Mucosa of descending colon (tissue), 3 donors: ENCODE data around the gene GAS2L3. TPM values are rescaled to one million over a fixed set of nuclear protein-coding genes. Genes with fewer than 3 reads are reported as not detected.

Experiments
- ATAC-seq: fragments of 200-7000 bp; cut with Tn5 transposase; one replicate; pipeline ENCODE4 v1.9.1; 2020; ENCODE audit warnings: mild to moderate bottlenecking, moderate library complexity
- DNase-seq, 3 donors: peaks; one replicate each; pipeline ENCODE4 v3.0.0-alpha.2; 2020
- H3K36me3 ChIP-seq: fragments of 200-600 bp; one replicate; pipeline ENCODE4 v1.8.0; 2021; ENCODE audit warnings: low read depth, mild to moderate bottlenecking
- H3K4me1 ChIP-seq: fragments of 200-600 bp; one replicate; pipeline ENCODE4 v1.8.0; 2021; ENCODE audit warnings: low read depth, mild to moderate bottlenecking
- H3K4me3 ChIP-seq: fragments of 200-600 bp; one replicate; pipeline ENCODE4 v1.8.0; 2021; ENCODE audit warnings: mild to moderate bottlenecking
- H3K9me3 ChIP-seq: fragments of 200-600 bp; one replicate; pipeline ENCODE4 v1.8.0; 2021; ENCODE audit warnings: mild to moderate bottlenecking
- CTCF ChIP-seq: fragments of 200-600 bp; IDR thresholded peaks from one replicate; pipeline ENCODE4 v1.8.0; 2022; ENCODE audit warnings: antibody characterized with exemption, mild to moderate bottlenecking
- intact Hi-C, 2 donors: fragments of 100-400 bp; cut with DNase I in 1 of 2; cut with micrococcal nuclease in 1 of 2; formaldehyde crosslinking; loops; one replicate each; pipeline versions ENCODE4 v1.11.0 to v1.11.1; 2022; cut with DNase I, micrococcal nuclease
- total RNA-seq, 3 donors: library from RNA; stranded (reverse); fragmentation: NEBNext Ultra II Directional in 2 of 3; extraction: Animal tissue kit (Norgen Biotek cat#: 25700) in 2 of 3; gene quantifications; one replicate each; pipeline versions ENCODE4 v1.2.1 to v1.2.4, GENCODE V29; 2021 to 2023
- donor health status: DM: no; HTN: no; CAD: no; lungs with moderate emphysema.
- donor health status: DM: no; HTN: no; CAD: no.
- donor health status: DM: no; HTN: yes; CAD: no.

The GAS2L3 gene
- total RNA-seq, 3 donors from 2014 or later: 14.0 to 24.0 (median 22.9) TPM

GRCh38 chr12:100565987-100566545 is 7.4 kb upstream of the GAS2L3 start:
- Histone ChIP-seq H3K9me3 (no peaks in the 10 kb centered on the region), H3K4me3 (no peak overlapping the region), H3K36me3 (no peaks in the 10 kb centered on the region), H3K4me1 (no peaks in the 10 kb centered on the region)
- ATAC-seq (peak; percentile 61), DNase-seq (peak in 1 of 3 donors; percentile 14)
- TF ChIP-seq CTCF: no peak
- intact Hi-C loops: no loop called here

- TF ChIP-seq CTCF: no peak
- H3K36me3 ChIP-seq: no peaks in the 10 kb centered on the region
- peak; percentile 49 for ATAC-seq
- H3K4me1 ChIP-seq: no peaks in the 10 kb centered on the region
- peak in 1 of 3 donors; percentile 40 for DNase-seq
- H3K4me3 ChIP-seq: no peak overlapping the region
- H3K9me3 ChIP-seq: no peaks in the 10 kb centered on the region
- intact Hi-C loops: no loop called here
Measured at GRCh38 chr12:100566887-100567637, 6.4 kb upstream of the GAS2L3 start.

- Histone ChIP-seq H3K4me1 (no peaks in the 10 kb centered on the region), H3K4me3 (no peak overlapping the region), H3K36me3 (no peaks in the 10 kb centered on the region), H3K9me3 (no peaks in the 10 kb centered on the region)
- ATAC-seq: no peak
- no peak for DNase-seq
- intact Hi-C loops: no loop called here
- TF ChIP-seq CTCF: no peak
Measured at GRCh38 chr12:100567945-100568344, 5.5 kb upstream of the GAS2L3 start.

- peaks cover 11% of the 10 kb centered on the region for H3K4me1 ChIP-seq
- DNase-seq (no peak), ATAC-seq (no peak)
- TF ChIP-seq CTCF: no peak
- no peaks in the 10 kb centered on the region for H3K36me3 ChIP-seq
- no peaks in the 10 kb centered on the region for H3K9me3 ChIP-seq
- intact Hi-C loops: no loop called here
- H3K4me3 ChIP-seq: no peak overlapping the region
Measured at GRCh38 chr12:100572184-100572583, 1.3 kb upstream of the GAS2L3 start.

- no peak for TF ChIP-seq CTCF
- peaks cover 11% of the 10 kb centered on the region for H3K4me1 ChIP-seq
- intact Hi-C loops: no loop called here
- H3K9me3 ChIP-seq: no peaks in the 10 kb centered on the region
- no peaks in the 10 kb centered on the region for H3K36me3 ChIP-seq
- ATAC-seq (peak; percentile 2), DNase-seq (peak in 2 of 3 donors; percentile 27 to 53)
- peak overlapping the region; percentile 50 for H3K4me3 ChIP-seq
Measured at GRCh38 chr12:100574187-100575074, 947 bp downstream of the GAS2L3 start.
